Activated T-cell treated with anti-CD3 and anti-CD28 coated beads, Interleukin-2, amount 50 U/mL, for 4 hours (primary cell): ENCODE data around the gene KCNA1. TPM values are rescaled to one million over a fixed set of nuclear protein-coding genes. Genes with fewer than 3 reads are reported as not detected.
"Not testable (repeated sequence)": the region's sequence is repeated elsewhere in the genome, so short reads cannot be mapped to it uniquely, and the experiment has no call there.

Experiments
- ATAC-seq, 2 donors: fragments of 200-7000 bp; cut with Tn5 transposase; one replicate each; pipeline ENCODE4 v1.10.0; 2021
- DNase-seq: peaks from one replicate; pipeline ENCODE4 v3.0.0-alpha.2; 2020
- H3K27me3 Mint-ChIP-seq: one replicate; pipeline ENCODE4 v1.8.0; 2021; ENCODE audit warnings: low read depth, mixed read lengths
- H3K36me3 Mint-ChIP-seq: one replicate; pipeline ENCODE4 v1.8.0; 2022; ENCODE audit warnings: mixed read lengths; ENCODE audit not compliant: insufficient read depth
- H3K4me1 Mint-ChIP-seq: one replicate; pipeline ENCODE4 v1.8.0; 2021; ENCODE audit warnings: low read depth, mixed read lengths
- H3K4me3 Mint-ChIP-seq: one replicate; pipeline ENCODE4 v1.8.0; 2021; ENCODE audit warnings: mild to moderate bottlenecking, moderate library complexity, mixed read lengths
- H3K9me3 Mint-ChIP-seq: one replicate; pipeline ENCODE4 v1.8.0; 2021; ENCODE audit warnings: mixed read lengths
- total RNA-seq, 3 donors: library from RNA; stranded (reverse); gene quantifications; one replicate each; pipeline ENCODE4 v1.2.1, GENCODE V29; 2021

The KCNA1 gene
- under 1 TPM in 1 of 3 donors, not detected in 2; 0.10 TPM for total RNA-seq

GRCh38 chr12:4909734-4910501 is at the start of gene KCNA1:
Gene KCNA1 (plus strand): TSS chr12:4909905. CDS start chr12:4911379, 1,474 bp downstream.
- peak within 1 kb of the TSS; percentile 83 for H3K4me3 Mint-ChIP-seq
- H3K4me1 Mint-ChIP-seq: peaks cover 22% of the 10 kb centered on the region
- DNase-seq (peak; percentile 9), ATAC-seq (peak in 1 of 2 donors; percentile 33)
- no peaks in the 10 kb centered on the region for H3K36me3 Mint-ChIP-seq
- H3K27me3 Mint-ChIP-seq: peaks cover 51% of the 10 kb centered on the region
- H3K9me3 Mint-ChIP-seq: peaks cover 4% of the 10 kb centered on the region

DNA sequence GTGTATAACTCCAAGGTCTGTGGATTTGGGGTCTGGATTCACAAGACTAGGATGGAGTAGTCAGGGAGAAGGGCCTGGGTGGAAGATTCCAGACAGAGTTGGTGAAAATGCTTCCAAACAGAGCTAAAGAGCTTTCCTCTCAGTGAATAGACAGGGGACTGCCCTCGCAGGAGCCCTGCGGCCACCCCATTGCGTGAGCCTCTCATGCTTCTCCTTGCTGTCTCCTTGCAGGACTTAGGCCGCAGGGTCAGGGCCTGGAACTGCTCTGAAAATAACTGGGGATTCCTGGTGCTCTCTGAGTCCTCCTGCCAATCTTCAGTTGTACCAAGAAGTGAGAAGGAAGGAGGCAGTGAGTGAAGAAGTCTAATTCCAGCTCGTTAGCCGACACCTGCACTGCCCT is 49.0 kb upstream of the KCNA1 start:
- DNase-seq: no peak
- Mint-ChIP-seq H3K36me3 (no peaks in the 10 kb centered on the region), H3K27me3 (peaks cover 27% of the 10 kb centered on the region), H3K9me3 (no peaks in the 10 kb centered on the region), H3K4me1 (peaks cover 10% of the 10 kb centered on the region), H3K4me3 (no peak overlapping the region)
- no peak for ATAC-seq

DNA sequence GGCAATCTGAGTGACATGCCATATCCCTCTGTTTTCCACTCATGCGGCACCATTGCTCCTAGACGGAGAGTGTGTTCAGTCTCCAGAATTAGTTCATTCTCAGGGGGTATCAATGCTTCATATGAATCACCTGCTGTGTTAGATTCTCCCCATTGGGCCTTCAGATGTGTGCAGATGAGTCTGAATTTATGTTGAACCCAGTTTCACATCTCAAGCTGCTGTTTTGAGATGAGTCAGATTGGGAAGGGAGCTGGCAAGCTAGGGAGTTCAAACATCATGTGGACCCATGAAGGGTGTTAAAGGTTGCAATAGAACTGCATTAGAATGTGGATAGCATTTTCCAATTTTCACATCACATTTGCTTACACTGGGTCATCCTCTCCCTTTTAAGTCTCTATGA is 46.9 kb upstream of the KCNA1 start:
- H3K27me3 Mint-ChIP-seq: peaks cover 36% of the 10 kb centered on the region

DNA sequence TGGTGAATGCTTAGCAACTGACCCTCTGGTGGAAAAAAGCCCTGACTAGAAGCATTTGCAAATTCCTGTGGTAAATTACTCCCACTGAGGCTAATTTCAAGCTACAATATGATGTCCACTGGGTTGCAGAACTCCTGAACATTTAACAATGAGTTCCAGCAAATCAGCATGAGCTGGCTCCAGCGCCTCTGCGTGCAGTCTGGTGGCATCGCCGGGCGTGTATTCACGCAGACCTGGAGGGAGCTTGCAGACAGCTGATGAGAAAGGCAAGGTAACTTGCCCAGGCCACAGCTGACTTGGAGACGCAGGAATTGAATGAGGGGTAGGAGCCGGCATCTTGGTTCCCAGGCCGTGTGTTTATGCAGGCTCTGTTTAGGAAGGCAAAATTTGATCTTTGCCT is 45.1 kb upstream of the KCNA1 start:
- Mint-ChIP-seq H3K27me3 (peaks cover 23% of the 10 kb centered on the region), H3K4me1 (no peaks in the 10 kb centered on the region), H3K36me3 (no peaks in the 10 kb centered on the region), H3K4me3 (no peak overlapping the region), H3K9me3 (no peaks in the 10 kb centered on the region)
- DNase-seq (no peak), ATAC-seq (no peak)

More for the DNA sequence above, 46.9 kb upstream of the KCNA1 start:
- ATAC-seq (no peak), DNase-seq (no peak)
- Mint-ChIP-seq H3K4me3 (no peak overlapping the region), H3K36me3 (no peaks in the 10 kb centered on the region), H3K4me1 (peaks cover 5% of the 10 kb centered on the region), H3K9me3 (no peaks in the 10 kb centered on the region)

GRCh38 chr12:4865246-4865645 is 44.5 kb upstream of the KCNA1 start:
- DNase-seq (no peak), ATAC-seq (no peak)
- Mint-ChIP-seq H3K4me3 (no peak overlapping the region), H3K36me3 (no peaks in the 10 kb centered on the region), H3K9me3 (no peaks in the 10 kb centered on the region), H3K4me1 (no peaks in the 10 kb centered on the region), H3K27me3 (peaks cover 21% of the 10 kb centered on the region)

DNA sequence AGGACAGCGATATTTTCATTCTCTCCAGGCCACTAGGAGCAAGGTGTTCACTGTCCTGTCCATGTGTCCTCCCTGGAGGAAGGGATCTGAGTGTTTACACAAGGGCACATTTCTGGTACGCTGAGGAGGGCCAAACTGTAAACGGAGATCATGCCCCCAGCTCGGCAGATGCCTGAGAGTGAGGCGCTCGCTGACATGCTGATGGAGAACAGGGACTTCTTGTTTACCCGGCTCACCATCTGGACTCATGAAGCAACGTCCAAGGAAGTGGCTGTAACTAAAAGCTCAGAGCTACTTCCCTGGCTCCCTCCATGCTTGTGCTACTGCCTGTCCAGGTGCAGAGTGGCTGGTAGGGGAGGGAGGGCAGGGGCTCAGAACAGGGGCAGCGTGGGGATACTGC is 43.4 kb upstream of the KCNA1 start:
- Mint-ChIP-seq H3K4me3 (no peak overlapping the region), H3K36me3 (no peaks in the 10 kb centered on the region), H3K27me3 (peaks cover 27% of the 10 kb centered on the region), H3K9me3 (no peaks in the 10 kb centered on the region), H3K4me1 (no peaks in the 10 kb centered on the region)
- DNase-seq: no peak
- no peak for ATAC-seq

DNA sequence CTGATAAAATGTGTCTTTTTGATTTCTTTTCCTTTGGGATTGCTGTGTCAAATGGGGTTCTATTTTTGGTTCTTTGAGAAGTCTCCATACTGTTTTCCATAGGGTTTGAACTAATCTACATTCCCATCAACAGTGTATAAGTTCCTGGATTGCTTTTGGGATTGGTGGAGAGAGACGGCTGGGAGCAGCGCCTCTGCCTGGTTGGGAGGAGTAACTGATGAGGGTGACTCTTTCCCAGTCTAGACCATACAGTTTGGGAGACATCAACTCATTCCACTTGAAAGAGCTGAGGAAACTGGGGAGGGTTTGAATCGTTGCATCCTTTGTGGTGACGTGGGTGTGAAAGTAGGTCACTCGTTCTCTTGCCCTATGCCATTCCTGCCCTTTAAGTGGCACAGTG is 42.3 kb upstream of the KCNA1 start:
- H3K4me3 Mint-ChIP-seq: no peak overlapping the region
- ATAC-seq: no peak
- H3K9me3 Mint-ChIP-seq: no peaks in the 10 kb centered on the region
- H3K36me3 Mint-ChIP-seq: no peaks in the 10 kb centered on the region
- H3K27me3 Mint-ChIP-seq: peaks cover 30% of the 10 kb centered on the region
- no peak for DNase-seq
- H3K4me1 Mint-ChIP-seq: no peaks in the 10 kb centered on the region

GRCh38 chr12:4870423-4870822 is 39.3 kb upstream of the KCNA1 start:
- H3K9me3 Mint-ChIP-seq: no peaks in the 10 kb centered on the region
- H3K4me3 Mint-ChIP-seq: no peak overlapping the region
- H3K36me3 Mint-ChIP-seq: no peaks in the 10 kb centered on the region
- H3K27me3 Mint-ChIP-seq: peaks cover 21% of the 10 kb centered on the region
- ATAC-seq (no peak), DNase-seq (no peak)
- no peaks in the 10 kb centered on the region for H3K4me1 Mint-ChIP-seq

DNA sequence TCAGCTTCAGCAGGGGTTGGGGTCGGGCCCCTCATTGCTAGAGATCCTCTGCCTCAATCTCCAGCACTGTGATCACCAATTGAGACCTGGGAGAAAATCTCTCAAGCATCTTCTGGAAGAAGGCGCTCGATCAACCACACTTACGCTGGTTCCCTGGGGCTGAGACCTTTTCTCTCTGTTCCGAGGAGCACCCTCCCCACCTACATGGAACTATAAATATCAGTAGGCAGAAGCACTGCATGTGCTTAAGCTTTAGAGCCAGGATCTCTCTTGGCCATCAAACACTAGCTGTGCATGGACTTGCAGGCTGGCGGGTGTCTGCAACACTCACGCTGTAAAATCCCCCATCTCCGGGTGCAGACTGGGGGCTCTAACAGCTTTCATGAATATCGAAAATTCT is 38.2 kb upstream of the KCNA1 start:
- Mint-ChIP-seq H3K4me1 (no peaks in the 10 kb centered on the region), H3K4me3 (no peak overlapping the region), H3K27me3 (peaks cover 18% of the 10 kb centered on the region), H3K36me3 (no peaks in the 10 kb centered on the region), H3K9me3 (no peaks in the 10 kb centered on the region)
- no peak for DNase-seq
- no peak for ATAC-seq

DNA sequence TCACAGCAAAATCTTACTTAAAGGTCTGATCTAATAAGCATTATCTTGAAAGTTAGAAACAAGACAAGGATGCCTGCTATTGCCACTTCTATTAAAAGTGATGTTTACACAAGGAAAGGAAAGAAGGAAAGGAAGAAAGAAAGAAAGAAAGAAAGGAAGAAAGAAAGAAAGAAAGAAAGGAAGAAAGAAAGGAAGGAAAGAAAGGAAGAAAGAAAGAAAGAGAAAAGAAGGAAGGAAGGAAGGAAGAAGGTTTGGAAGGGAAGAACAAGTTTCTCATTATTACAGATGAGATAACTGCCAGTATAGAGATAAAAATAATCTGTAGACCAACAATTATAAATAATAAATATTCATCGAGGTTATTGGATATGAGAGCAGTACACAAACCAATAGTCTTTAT is 35.8 kb upstream of the KCNA1 start:
- DNase-seq: no peak
- no peak overlapping the region for H3K4me3 Mint-ChIP-seq
- H3K36me3 Mint-ChIP-seq: no peaks in the 10 kb centered on the region
- H3K9me3 Mint-ChIP-seq: no peaks in the 10 kb centered on the region
- no peaks in the 10 kb centered on the region for H3K4me1 Mint-ChIP-seq
- peaks cover 15% of the 10 kb centered on the region for H3K27me3 Mint-ChIP-seq
- ATAC-seq: no peak

DNA sequence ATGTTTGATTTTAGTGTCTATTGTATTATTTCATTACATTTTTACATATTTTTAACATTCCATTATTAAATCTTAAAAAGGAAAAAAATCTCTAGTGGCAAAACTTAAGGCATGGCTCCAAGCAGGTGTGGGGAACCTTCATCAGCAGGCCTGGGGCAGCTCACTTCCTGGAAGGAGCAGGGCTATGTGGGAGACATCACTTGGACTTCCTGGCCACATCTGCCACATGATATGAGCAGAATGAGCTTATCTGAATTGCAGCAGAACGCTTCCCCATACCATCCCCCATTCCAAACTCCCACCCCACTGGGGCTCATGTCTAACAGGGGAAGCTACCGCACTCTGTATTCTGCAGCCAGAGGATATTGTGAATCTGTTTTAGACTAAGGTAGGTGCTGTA is 35.0 kb upstream of the KCNA1 start:
- H3K9me3 Mint-ChIP-seq: peaks cover 2% of the 10 kb centered on the region

GRCh38 chr12:4879481-4879880 is 30.2 kb upstream of the KCNA1 start:
- not testable (repeated sequence) for DNase-seq, H3K36me3 Mint-ChIP-seq, H3K4me1 Mint-ChIP-seq, H3K9me3 Mint-ChIP-seq, ATAC-seq, H3K4me3 Mint-ChIP-seq
- H3K27me3 Mint-ChIP-seq: peaks cover 19% of the 10 kb centered on the region

More for the DNA sequence above, 35.0 kb upstream of the KCNA1 start:
- no peak overlapping the region for H3K4me3 Mint-ChIP-seq
- H3K4me1 Mint-ChIP-seq: no peaks in the 10 kb centered on the region
- ATAC-seq: no peak
- no peak for DNase-seq
- H3K36me3 Mint-ChIP-seq: no peaks in the 10 kb centered on the region
- peaks cover 15% of the 10 kb centered on the region for H3K27me3 Mint-ChIP-seq

- DNase-seq (no peak), ATAC-seq (no peak)
- Mint-ChIP-seq H3K27me3 (peaks cover 29% of the 10 kb centered on the region), H3K4me3 (no peak overlapping the region), H3K4me1 (no peaks in the 10 kb centered on the region), H3K9me3 (peaks cover 8% of the 10 kb centered on the region), H3K36me3 (no peaks in the 10 kb centered on the region)
Measured at GRCh38 chr12:4881266-4882064, 28.2 kb upstream of the KCNA1 start.

GRCh38 chr12:4891866-4892265 is 17.8 kb upstream of the KCNA1 start:
- Mint-ChIP-seq H3K9me3 (no peaks in the 10 kb centered on the region), H3K27me3 (peaks cover 17% of the 10 kb centered on the region), H3K4me3 (no peak overlapping the region), H3K4me1 (no peaks in the 10 kb centered on the region), H3K36me3 (no peaks in the 10 kb centered on the region)
- DNase-seq (no peak), ATAC-seq (no peak)

- H3K9me3 Mint-ChIP-seq: no peaks in the 10 kb centered on the region
- no peak overlapping the region for H3K4me3 Mint-ChIP-seq
- DNase-seq (no peak), ATAC-seq (no peak)
- H3K36me3 Mint-ChIP-seq: no peaks in the 10 kb centered on the region
- H3K4me1 Mint-ChIP-seq: no peaks in the 10 kb centered on the region
- H3K27me3 Mint-ChIP-seq: peaks cover 15% of the 10 kb centered on the region
Measured at GRCh38 chr12:4892418-4892817, 17.3 kb upstream of the KCNA1 start.
